HG03097 (cell line): ENCODE data around the gene EPHA1.

ENCODE experiments used
- ATAC-seq: cut with Tn5 transposase; IDR thresholded peaks from one replicate; pipeline ENCODE4 v1.9.1; 2021; ENCODE audit not compliant: unreplicated experiment, low FRiP score

The EPHA1 gene

DNA sequence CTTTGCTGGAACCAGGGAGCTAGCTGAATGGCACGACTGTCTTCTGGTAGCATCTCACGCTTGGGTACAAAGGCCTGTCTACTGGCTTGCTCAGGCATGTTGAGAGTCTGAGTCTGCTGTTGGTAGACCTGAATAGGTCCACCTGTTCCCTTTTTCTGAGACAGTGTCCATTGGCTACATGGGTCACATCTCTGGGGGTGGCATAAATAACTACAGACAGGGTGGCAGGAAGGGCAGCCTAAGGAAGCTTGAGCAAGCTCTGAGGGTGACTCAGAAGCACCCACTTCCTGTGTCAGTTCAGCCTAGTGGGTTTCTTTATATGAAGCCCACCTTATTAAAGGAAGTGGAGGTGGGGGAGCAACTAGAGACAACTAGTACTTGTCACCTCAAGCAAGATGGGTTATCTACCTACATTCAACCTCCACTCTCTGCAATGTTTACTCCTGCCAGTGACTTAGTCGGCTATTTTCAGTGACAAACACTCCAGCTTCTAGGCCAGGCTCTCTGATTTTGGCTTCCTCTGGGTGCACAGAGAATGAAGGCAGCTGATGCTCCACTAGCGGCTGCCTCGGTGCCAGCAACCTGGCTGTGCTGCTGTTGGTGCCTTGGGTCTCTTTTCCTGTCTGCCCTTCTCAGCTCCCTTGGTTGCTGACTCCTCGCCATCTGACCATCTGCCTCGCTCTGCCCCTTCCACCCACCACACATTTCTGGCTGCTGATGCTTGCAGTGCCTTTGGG, 33.2 kb downstream of the EPHA1 start:
- ATAC-seq: no peak

- no peak for ATAC-seq
Observed at GRCh38 chr7:143374561-143374960, 34.1 kb downstream of the EPHA1 start.

DNA sequence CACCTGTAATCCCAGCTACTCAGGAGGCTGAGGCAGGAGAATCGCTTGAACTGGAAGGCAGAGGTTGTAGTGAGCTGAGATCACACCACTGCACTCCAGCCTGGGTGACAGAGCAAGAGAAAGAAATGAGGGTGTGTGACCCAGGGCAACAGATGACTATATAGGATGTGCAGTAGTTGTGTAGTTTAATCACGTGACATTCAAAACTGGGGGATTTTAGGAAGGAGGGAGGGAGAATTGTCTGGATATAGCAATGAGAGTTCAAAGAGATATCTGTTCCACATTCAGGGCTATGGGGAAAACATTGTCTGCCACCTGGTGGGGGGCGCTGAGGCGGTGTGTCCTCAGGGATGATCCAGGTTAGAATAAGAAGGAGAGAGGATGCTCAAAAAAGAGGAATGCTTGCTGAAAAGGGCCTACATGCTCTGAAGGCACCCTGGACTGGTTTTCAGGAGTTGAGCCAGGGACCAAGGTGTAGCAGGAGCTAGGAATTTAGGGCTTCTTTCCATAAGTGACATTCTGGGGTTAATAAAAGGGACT, 35.3 kb downstream of the EPHA1 start:
- ATAC-seq: no peak

DNA sequence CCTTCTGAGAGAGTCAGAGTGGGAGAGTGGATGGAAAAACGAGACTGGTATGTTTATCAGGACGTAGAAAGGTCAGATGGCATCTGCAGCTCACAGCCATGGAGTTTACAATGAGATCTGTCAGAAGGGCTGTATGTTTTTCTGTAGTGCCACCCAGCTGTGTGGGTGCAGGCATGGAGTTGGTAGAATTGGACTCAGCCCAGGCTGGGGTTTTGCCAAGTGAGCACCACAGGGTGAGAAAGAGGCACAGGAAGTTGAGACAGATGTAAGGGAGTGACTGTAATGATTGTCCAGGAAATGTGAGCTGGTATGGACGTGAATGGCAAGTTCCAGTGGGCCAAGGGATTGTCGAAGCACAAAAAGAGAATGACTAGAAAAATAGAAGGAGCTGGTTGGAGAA, 36.6 kb downstream of the EPHA1 start:
- ATAC-seq: no peak

- no peak for ATAC-seq
Observed at GRCh38 chr7:143369678-143370651, 38.7 kb downstream of the EPHA1 start.

DNA sequence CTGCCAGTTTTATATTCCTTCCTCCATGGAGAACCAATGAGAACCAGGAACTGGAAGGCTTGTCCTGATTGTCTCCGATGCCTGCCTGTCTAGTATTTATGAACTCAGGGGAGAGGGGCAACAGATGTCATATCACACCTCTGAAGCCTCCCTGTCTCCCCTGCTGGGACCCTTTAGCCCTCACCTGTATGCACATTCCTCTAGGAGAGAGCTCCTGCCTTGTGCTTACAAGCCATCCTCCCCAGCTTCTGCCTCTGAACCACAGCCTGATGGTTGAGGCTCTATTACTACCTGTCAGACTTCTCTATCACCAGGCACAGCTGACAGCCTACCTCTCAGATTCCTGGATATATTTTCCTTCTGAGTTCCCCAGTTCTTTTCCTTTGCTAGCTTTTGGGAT, 40.3 kb downstream of the EPHA1 start:
- ATAC-seq: no peak

GRCh38 chr7:143367972-143368371, 40.7 kb downstream of the EPHA1 start:
- ATAC-seq: no peak

- ATAC-seq: no peak
Observed at GRCh38 chr7:143363016-143363937, 45.4 kb downstream of the EPHA1 start.

DNA sequence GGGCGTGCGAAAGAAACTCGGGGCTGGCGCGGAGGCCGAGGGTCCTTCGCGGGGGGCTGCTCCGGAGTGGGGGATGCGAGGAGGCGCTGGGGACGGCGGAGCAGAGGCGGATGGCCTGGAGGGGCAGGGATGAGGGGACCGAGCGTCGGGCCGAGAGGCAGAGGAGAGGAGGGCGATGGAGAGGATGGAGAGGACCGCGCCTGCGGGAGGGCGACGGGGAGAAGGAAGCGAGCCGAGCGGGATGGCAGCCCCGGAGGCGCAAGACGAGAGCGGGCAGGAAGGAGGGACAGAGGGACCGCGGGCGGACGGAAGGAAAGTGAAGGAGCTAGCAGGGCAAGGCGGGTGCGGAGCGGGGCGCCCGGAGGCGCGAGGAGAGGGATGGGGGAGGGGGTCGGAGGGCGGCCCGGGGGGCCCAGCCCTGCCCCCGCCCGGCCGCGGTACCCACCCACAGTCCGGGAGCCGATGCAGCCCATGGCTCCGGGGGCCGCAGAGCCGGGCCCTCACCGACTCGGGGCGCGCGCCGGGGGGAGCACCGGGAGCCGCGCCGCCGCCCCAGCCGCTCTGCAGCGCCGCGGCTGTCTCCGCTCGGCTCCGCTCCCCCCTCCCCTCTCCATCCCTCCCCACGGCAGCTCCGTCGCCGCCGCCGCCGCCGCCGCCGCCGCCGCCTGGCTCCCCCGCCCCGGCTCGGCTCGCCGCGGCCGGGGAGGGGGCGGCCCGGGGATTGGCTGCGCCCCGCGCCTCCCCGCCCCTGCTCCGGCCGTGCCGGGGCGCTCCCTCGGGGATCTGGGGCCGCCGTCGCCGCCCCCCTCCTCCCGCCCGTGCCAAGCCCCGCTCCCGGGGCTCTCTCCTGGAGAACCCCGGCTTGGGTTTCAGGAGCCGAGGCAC, 46.3 kb downstream of the EPHA1 start, which contains the start of gene FAM131B:
Gene FAM131B, minus strand, starts transcription at position 583 of the 885 bp plus-strand sequence. Its CDS starts 110 bp downstream, at position 473.
- no peak for ATAC-seq

DNA sequence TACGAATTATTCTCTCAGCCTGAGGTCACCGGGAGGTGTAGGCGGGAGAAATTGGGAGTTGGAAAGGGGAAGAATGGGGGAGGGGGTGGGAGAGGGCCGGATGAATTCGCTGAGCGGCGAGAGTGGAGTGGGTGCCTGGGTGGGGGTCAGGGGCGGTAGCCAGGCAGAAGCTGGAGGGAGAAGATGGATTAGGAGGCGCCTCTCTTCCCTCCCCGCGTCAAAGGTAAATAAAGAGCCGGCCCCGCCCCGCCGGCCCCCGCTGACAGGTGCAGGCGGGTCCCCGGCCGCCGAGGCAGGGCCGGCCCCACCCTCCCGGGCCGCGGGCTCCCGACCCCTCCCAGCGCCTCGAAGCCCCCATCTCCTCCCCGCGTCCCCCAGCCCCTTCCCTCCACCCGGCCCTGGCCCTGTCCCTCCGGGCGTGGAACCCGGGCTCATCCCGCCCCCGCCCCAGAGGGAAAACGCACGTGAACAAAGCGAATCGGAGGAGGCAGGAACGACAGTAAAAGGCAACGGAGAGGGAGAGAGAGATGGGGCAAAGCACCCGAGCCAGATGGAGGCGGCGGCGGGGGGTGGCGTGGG, 47.0 kb downstream of the EPHA1 start:
- ATAC-seq: no peak

- ATAC-seq: no peak
Observed at GRCh38 chr7:143360788-143361551, 47.7 kb downstream of the EPHA1 start.

GRCh38 chr7:143359771-143360353, 48.8 kb downstream of the EPHA1 start:
- no peak for ATAC-seq

DNA sequence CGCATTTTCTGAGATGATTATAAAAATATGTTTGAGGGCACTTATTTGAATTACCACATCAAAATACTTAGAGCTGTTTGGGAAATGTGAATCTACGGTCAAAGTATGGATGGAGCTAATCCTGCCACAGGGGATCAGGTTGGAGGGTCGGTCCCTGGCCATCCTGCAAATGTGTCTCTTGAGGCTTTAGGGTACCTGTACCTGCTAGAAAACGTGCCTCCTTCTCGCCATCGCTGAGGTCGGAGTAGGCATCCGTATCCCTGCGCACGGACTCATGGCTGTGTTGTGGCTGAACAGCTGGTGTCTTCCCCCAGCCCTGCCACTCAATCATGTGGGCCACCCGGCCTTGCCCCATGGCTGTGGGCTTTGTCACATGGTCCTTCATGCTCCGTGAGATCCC, 50.0 kb downstream of the EPHA1 start:
- no peak for ATAC-seq

GRCh38 chr7:143356414-143357050, 52.1 kb downstream of the EPHA1 start:
- ATAC-seq: no peak

DNA sequence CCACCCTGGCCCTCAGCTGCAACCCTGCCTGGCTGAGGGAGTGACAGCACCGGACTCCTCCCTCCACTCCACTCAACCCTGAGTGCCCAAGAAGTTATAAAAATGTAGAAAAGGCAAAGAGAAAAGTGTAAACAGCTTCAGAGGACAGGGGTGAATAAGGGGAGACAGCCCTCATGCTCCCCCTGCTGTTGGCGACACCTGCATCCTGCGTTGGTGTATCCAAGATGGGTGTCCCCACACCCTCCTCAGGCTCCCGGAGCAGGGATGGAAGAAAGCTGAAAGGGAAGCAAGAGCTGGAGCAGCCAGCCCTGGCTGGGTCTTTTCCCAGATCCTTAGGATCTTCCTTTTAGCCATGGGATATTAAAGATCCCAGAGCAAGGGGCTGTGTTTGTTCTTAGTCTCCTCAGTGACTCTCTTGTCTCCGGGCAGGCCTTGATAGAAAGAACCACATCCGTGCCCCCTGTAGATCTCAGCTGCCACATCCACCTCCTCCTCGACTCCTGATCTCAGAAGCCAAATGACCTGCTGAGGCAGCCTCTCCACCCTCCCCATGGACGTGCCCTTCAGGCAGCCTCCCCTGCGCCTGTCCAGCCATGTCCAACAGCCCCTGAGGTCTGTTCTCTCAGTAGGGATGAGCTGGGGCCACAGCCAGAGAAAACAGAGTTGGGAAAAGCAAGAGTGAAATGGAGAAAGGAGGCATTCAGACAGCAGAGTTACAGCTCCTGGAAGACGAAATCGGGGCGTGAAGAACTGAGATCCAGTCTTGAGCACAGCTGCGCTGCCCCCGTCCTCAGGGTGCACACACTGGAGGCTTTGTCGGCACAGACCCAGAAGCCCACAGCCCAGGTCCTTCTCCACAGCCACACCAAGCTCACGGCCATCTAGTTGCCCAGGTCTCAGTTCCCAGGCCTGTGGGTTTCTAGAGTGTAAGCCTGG, 52.9 kb downstream of the EPHA1 start:
- ATAC-seq: no peak

- no peak for ATAC-seq
Observed at GRCh38 chr7:143354965-143355364, 53.7 kb downstream of the EPHA1 start.
